K562 (cell line): Measurements from ENCODE around the gene EIF4E3.

Experiments used
- ADNP ChIP-seq: fragments of 200-800 bp; sonication (Bioruptor generic); IDR thresholded peaks from 2 replicates; pipeline ENCODE4 v1.6.1; 2016; ENCODE audit warnings: missing genetic modification characterization, missing compliant biosample characterization
- BCOR ChIP-seq: fragments of 450-650 bp; IDR thresholded peaks from 2 replicates; pipeline ENCODE4 v1.6.1; 2016
- CEBPB ChIP-seq: fragments of 450-650 bp; IDR thresholded peaks from 2 replicates; pipeline ENCODE4 v1.6.1; 2016; ENCODE audit warnings: missing genetic modification characterization, missing compliant biosample characterization
- FOS ChIP-seq: IDR thresholded peaks from 3 replicates; pipeline ENCODE4 v1.6.1; 2011; ENCODE audit not compliant: insufficient read length; ENCODE audit errors: extremely low read depth
- HDAC6 ChIP-seq: IDR thresholded peaks from 2 replicates; pipeline ENCODE4 v1.6.1; 2012; ENCODE audit warnings: low read depth, mild to moderate bottlenecking, control low read depth, inconsistent platforms, low read length, moderate library complexity
- MEIS2 ChIP-seq: fragments of 450-650 bp; IDR thresholded peaks from 2 replicates; pipeline ENCODE4 v1.6.1; 2014; ENCODE audit warnings: mild to moderate bottlenecking; ENCODE audit not compliant: partially characterized antibody
- POLR2AphosphoS5 ChIP-seq: IDR thresholded peaks from 2 replicates; pipeline ENCODE4 v1.6.1; 2011; ENCODE audit warnings: mild to moderate bottlenecking, low read depth, low read length, moderate library complexity; ENCODE audit not compliant: control insufficient read depth, insufficient read depth
- RUNX1 ChIP-seq: sonication (generic); IDR thresholded peaks from 2 replicates; pipeline ENCODE4 v1.6.1; 2016; ENCODE audit warnings: antibody characterized with exemption, low read depth
- ZNF224 ChIP-seq: sonication (generic); formaldehyde crosslinking; IDR thresholded peaks from 2 replicates; pipeline ENCODE4 v1.8.0; 2022; ENCODE audit warnings: mild to moderate bottlenecking, missing genetic modification reagents

DNA sequence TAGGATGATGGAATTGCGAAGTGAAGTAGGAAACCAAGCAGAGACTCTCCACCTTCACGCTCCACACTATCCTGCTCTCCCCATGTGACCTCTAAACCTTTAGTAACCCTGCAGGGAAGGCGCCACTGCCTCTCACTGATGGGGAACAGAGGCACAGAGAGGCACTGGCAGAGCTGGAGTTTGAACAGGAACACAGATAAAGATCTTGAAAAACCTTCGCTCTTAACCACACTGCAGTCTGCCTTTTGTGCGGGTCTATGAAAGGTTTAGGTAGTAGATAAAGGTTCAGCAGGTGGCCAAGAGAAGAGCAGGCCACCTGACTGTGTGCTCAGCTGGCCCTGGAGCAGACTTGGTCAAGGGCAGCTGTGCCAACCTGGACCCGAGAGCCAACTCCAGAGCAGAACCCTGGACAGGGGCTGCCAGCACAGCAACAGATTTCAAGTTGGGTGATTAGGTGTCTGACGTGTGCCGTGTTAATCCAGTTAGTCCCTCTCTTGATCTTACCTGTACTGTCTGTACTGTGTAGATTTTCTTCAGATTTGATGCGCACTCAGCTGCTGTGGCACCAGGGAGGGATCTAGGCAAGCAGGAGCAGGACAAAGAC lies 15.2 kb downstream of the EIF4E3 start:
- no peak for TF ChIP-seq RUNX1
- no peak for TF ChIP-seq HDAC6
- TF ChIP-seq ZNF224 = no peak
- no peak for TF ChIP-seq MEIS2
- no peak for TF ChIP-seq POLR2AphosphoS5
- TF ChIP-seq CEBPB = no peak
- TF ChIP-seq BCOR = no peak
- TF ChIP-seq ADNP = no peak
- TF ChIP-seq FOS = no peak
